NCI-H1417 treated with DMSO at 0.1 percent for 48 hours (cell line): ENCODE data around the gene ABCC8.

Experiments
- DNase-seq: peaks from one replicate; lab custom pipeline; 2025; lab: John Stamatoyannopoulos, UW

Gene ABCC8

DNA sequence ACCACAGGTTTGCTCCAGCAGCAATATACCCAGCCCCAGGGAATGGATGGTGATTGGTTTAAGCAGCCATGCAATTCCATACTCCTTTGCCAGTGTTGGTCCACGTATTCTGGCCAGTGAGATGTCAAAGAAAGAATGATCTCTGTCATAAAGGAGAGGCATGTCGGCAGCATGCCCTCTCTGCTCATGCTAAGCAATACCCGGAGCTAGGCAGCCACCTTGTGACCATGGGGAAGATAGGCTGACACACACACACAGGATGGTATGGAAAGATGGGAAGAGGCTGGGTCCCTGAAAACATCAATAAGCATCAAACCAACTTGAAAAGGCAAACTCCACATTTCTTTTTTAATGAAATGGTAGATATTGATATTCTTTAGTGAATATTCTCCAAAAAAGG, 5.1 kb downstream of the ABCC8 start:
- DNase-seq = no peak

DNA sequence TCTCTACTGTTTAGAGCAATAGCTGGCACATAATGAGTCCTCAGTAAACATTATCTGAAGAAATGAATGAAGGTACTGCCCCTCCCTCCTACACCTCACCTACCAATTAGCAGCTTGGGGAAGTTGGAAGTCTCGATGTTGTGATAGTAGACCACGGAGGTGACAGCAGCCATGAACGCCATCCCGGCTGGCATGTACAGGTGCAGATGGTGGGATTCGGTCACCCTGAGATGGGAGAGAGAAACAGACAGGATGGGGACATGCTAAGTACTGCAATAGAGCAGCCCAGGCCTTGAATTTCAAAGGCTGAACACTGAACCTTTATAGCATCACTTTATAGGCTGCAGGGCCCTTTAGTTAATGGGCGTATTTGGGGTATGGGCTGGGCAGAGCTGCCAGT, 6.6 kb downstream of the ABCC8 start:
- DNase-seq = no peak

DNA sequence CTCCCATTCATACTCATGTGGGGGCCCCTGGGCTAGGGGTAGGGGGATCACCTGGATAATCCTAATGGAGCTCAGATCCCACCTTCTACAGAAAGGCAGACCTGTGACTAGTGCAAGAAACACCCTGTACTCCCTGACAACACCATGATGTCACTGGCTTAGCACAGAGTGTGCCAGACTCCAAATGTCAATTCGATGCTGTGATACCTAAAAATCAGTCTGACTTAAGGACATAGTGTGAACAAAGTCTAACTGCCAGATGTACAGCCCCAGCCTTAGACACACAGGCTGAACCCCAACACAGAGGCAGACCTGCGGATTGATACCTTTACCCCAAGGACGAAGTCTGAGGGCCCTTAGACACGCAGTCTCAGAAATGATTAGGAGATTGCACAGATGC, 8.5 kb downstream of the ABCC8 start:
- DNase-seq = no peak

DNA sequence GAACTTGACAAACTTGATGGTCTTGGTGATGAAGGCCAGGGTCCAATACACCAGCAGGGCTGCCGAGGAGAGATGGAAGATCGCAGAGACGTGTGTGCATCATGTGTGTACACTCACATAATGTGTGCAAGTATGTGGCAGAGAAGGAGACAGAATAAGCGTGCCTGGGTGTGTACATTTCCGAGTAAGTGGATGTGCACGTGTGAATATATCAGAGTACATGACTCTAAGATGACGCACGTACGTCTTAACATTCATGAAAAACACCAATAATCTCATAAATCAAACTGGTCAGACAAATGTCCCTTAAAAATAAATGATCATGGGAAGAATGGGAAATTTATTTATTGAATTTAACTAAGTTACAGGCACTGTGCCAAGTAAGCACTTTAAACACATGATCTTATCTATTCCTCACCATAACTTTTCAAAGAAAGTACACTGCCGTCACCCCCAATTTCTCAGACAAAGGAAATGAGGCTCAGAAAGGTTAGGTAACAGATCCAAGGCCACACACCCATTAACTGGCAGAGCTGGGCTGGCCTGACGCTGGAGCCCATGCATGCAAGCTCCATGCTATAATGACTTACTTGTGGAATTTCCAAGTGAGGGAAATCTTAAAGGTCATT, 13.0 kb downstream of the ABCC8 start:
- DNase-seq = no peak

DNA sequence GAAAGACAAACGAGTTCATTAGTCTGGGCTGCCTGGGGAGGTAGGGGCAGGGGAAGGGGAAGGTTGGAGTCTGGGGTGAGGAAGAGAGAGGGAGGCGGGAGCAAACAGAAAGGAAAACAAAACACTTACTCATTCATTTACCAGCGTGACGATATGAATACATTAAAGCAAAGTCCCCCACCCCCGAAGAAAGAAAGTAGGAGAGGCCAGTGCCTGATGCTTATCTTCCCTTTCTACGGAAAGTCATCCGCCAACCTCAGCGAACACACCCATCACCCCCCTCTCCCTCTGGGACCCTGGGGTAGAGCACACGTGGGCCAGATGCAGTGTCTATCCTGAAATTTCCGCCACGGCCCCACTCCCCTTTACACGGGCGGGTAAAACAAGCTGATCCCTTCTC, 13.7 kb downstream of the ABCC8 start:
- no peak for DNase-seq

DNA sequence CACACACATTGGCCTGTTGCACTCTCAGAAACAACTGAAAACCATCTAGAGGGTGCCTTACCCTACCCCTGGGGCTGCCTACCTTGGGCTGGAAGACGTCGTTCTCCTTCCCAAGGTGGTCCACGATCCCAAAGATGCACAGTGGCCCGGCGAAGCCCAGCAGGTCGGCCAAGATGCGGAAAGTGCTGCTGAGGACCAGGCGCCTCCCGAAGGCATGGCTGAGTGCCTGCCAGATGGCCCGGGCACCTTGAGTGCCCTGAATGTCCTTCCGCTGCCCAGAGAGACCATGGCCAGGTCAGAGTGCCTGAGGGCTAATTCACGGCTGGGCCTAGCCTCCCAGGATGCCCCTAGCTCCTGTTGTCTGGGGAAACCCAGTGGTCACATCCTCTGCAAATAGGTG, 16.2 kb downstream of the ABCC8 start:
- no peak for DNase-seq

DNA sequence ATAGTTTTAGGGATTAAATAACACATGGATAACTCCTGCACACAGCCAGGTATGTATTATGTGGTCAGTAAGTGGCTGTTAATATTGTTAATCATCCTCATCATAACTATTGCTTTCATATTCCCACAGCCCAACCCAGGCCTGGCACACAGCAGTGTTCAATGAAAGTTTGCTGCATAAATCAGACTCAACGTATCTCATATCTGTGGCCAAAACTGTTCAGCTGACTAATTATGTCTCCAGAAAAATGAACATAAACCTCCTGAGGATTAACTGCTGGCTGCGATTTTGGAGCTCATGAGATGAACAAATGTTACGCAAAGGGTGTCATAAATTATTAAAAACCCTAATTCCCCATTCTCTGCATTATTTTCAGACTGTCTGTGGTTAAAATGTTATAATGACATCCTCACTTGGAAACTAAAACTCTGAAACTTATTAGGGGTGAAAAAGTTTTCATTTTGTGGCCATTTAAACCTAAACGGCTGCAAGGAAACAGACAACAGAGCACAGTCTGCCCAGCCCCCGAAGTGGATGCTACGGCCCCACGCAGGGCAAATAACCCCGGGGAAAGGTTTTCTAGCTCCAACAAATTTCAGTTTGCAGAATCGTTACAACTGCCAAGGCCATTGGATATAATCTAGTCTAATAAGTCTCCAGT, 17.3 kb downstream of the ABCC8 start:
- DNase-seq = no peak

DNA sequence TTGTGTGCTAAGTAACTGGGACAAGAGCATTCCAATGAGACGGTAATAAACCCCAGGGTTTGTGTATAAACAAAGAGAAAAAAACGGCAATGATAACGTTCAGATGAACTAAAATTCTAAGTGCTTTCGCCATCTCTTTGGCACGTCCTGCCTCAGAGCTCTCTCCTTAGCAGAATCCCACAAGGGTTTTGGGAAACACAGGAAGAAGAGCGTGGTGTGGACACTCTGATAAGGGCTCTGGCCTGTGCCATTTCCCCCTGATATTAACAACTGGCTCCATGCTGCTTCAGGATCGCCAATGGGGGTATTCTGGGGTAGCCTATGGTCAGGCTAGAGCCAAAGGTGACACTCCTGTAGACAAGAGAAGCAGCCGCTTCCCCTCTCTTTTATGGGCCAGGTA, 18.4 kb downstream of the ABCC8 start:
- no peak for DNase-seq

DNA sequence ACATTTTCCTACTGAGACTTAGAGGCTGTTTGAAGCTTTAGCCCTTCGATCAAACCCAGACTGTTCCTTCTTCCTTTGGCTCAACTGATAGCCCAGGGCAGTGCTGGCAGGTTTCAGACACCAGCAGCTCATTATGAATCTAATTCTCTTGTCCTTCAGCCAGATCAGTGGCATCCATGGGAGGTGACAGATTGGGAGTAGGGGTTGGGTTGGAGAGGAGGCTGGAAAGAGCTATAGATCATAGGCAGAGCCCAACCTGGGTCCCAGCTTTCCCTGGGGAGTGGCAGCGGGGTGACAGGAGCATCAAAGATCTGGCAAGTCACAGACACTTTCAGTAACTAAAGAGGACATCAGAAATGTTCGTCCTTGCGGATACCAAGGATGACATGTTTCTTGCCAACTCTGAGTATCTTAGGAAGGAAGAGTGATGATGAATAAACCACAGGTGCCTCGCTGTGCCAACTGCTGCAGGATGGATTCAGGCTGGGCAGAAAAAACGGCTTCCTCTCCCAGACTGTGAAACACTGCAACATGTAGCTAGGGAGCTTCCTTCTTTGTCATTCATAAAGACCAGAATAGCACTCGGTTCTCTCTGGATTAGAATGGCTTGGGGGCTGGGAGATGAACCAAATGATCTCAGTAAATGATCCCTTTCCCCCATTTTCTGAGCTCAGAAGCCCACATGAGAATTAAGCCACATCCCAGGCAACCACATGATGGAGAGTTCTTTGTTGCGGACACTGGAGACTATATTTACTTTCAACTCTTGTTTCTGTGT, 19.1 kb downstream of the ABCC8 start:
- DNase-seq = no peak

DNA sequence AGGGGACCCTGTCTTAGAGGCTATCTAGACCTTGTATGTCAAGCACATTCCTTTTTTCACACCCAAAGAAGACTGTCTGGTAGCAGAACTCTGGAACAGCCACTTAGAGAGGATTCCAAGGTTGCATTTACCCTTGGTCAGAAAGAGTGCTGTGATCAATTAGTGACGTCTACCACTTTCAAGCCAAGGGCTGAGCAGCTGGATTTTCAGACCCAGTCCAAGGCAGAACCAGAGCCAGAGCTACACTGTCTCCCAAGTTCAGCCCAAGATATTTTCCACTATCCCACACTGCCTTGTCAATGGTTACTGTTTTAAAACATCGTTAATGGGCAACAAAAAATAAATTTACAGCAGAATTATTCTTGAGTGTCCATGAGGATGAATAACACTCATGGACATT, 24.0 kb downstream of the ABCC8 start:
- DNase-seq = no peak

DNA sequence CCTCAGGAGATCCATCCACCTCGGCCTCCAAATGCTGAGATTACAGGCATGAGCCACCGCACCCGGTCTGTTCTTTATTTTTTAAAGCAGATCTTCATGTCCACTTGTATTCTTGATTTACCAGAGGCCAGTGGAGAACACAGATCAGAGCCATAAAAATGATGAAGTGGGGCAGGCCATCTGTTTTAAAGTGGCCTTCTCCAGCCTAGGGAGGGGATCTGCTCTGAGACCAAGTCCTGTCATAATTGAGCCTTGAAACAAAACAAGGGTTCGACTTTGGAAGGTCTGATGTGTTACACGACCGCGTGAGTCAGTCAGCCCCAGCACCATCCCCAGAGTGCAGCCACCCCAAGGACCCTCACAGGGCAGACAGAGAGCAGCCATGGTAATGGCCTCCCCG, 27.5 kb downstream of the ABCC8 start:
- DNase-seq = no peak

DNA sequence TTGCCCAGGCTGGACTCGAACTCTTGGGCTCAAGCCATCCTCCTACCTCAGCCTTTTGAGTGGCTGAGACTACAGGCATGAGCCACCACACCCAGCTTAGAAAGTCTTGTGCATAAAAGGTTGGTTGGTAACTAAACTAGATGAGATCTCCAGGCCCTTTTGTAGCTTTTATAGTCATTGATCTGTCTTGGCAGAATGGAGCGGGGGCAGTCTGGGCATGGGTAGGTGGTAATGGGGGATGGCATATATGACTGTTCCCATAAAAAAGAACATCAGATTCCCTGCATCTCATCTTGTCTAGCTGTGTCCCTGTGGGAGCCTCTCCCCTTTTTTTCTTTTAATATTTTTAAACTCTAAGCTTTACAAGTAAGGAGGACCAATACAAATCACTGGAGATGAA, 30.2 kb downstream of the ABCC8 start:
- no peak for DNase-seq

DNA sequence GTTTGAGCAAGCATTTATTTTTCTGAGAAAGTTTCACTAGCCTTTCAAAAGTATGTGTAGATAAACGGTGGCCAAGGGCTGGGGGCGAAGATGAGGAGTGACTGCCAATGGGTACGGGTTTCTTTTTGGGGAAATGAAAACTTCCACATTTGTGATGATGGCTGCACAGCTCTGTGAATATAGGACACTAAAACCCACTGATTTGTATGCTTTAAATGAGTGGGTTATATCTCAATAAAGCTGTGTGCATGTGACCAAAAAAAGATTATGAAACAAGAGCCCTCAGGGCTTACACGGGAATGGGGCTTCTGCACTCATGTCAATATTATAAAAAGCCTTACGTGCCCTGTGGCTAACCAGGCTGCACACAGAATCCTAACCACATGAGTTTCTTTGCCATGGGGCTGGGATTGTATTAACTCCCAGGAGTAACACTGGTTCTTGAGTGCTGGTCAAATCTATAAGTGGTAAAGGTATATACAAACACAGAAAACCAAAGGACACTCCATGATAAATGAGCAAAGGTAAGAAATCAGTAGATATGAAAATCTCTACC, 31.3 kb downstream of the ABCC8 start:
- DNase-seq = no peak

DNA sequence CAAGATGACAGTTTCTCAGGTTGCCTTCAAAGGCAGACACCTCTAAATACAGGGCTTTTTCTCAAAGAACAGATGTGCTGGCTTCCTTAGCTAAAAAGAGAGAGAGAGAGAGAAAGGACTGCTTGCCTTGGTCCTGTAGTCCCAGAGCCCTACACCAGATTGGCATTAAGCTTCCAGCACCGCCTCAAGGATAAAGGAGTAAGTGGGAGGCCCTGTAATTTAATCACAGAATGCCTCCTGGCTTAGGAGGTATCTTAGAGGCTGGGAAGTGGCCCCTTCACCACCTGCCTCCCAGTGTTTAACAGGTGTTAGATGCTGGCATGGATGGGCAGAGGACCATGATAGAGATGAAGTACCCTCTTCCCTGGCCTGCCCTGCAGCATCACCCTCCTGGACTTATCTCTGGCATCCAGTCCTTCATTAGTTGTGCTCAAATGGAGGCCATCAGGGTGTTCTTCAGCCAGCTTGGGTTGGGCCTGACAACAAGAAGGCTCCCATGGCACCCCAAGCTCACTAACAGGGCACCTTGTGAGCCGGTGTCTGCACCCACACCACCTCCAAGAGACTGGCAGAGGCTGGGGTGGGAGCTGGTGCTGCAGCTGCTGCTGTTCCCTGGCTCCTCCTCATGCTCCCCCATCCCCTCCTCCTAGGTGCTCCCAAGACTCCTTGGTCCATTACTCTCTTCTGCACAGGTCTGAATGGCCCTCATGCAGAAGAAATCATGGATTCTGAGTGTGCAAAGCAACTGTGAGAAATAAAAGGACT, 32.5 kb downstream of the ABCC8 start:
- DNase-seq = no peak

DNA sequence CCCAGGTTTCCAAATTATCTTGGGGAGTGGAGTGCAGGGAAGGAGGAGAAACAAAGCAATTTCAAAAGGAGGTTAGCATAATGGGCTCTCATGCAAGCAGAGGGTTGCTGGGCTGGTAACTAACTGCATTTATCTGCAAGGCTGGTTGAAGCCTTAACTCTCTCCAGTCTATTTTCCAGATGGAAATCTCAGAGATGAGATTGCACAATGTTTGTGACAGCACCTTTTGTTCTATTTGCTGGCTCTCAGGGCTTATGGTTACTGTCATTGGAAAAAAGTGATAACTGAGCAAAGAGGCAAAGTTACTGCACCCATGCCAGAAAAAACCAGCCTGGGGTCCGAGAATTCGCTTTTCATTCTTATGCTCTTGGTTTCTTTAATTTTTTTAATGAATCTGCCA, 33.2 kb downstream of the ABCC8 start:
- no peak for DNase-seq

DNA sequence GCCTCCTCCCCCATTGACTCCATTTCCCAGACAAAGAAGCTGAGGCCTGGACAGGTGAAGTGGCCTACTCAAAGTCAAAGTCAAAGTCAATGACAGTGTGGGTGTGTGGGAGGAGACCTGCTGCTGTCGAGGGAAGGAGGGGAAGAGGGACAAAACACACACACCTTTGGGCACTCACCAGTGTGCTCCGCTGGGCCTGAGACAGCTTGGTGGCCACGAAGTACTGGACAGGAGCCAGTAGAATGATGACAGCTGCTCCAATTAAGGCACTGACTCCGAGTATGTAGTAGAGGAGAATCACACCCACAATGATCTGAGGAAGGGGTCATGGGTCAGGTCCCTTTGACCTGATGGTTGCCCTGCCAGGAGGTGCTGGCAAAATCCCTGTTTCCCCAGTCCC, 33.6 kb downstream of the ABCC8 start:
- no peak for DNase-seq

DNA sequence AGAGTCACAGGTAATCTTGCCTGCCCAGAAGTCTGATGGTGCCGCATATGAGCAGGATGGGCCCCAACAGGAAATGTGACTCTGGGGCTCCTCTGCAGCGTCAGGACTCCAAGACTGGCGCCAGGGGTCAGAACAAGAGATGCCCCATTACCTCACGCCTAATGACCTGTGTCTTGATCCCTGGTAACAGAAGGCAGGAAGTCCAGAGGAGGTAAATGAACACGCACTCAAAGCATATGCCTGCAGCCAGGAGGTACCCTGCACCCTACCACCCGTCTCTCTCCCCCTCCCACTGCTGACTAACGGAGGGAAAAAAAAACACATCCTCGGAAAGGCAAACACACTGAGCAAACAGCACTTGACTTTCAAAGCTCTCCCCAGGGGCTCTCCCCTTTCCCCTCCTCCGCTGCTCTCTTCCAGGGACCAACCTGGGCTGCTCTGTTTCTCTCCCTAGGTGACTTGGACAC, 37.3 kb downstream of the ABCC8 start:
- peak; percentile 97 for DNase-seq

DNA sequence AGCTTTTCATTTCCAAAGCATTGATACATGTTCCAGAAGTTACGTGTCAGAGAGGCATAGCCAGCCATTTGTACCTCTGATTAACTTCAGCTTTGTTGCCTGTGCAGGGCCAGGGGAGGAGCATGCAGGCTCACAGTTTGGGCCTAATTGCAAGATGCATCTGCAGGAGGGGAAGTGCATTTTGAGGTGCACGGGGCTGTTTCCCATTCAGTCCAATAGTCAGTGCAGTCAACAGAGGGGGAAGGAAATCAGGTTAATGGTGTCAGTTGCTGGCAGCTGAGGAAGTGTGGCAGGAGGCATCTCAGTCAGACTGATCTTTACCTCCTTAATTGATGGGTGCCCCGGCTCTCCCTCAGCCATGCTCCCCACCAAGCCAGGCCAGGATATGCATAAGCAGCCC, 39.3 kb downstream of the ABCC8 start:
- no peak for DNase-seq

DNA sequence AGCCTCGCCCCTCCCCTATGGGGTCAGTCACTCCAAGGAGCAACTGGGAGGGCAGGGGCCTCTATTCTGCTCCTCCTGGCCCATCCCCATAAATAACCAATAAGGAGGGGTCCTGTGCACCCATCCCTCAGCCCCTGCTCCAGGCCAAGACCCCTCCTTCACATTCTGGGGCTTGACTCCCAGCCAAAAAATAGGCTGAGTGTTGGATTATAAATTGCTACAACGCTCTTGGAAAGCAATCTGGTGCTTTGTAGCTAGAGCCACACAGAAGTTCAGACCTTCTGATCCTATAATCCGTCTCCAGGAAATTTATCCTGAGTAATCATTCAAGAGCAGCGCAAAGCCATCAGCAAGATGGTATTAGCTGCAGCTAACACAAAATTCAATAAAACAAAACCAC, 42.5 kb downstream of the ABCC8 start:
- DNase-seq = no peak

DNA sequence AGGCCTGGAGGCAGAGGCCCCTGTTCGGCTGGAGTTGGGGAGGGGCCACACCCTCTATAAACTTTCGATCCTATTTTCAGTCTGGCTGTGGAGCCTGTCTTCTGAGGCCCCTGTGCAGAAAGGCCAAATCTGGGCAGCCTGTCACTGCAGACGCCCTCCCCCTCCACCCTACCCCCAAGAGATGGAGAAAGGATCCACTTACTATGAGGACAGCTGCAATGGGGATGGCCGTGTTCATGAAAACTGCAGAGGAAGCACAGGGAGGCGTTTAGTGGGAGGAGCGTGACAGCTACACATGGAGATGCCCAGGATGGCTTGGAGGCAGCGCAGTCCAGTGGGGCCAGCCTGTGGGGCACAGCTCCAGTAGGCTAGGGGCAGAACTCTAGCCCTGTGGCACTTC, 44.6 kb downstream of the ABCC8 start:
- DNase-seq = no peak

DNA sequence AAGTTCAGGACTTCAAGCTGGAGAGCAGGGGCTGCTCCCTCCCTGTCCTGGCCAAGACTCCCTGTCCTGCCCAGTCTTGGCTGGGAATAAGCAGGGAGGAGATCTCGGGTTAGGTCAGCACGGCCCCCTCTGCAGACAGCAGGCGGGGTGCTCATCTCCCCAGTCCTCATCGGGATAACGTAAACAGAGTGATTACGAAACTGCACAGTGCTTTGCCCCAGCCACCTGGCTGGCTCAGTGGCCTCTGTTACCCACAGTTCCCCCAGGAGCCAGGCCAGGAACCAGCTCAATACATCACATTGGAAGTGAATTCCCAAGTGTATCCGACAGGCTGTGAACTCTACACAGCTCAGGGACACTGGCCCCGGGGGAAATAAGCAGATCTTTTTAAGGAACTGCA, 45.5 kb downstream of the ABCC8 start:
- no peak for DNase-seq

DNA sequence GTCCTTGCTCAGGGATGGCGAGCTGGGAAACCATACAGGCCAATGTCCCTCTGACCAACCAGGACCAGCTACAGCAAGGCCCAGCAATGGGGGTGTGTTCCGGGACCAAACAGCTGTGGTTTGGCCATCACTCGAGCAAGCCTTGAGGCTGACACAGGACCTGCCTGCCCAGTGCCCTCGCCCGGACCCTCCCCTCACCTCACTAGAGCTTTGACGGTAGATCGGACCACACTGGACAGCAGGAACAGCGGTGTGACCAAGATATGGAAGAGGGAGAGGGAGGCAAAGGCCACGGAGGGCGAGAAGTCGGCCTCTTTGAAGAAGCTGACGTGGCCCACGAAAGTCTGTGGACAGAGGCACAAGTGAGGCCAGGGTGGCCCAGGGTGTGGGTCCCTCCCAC, 46.0 kb downstream of the ABCC8 start:
- DNase-seq = no peak
